Stomach (tissue), 4 donors: Measurements from ENCODE around the gene FLVCR2.

ENCODE experiments used
- POLR2A ChIP-seq, 4 donors: fragments of 450-650 bp; IDR thresholded peaks; one replicate each; pipeline ENCODE4 v1.6.1; 2016; ENCODE audit warnings: antibody characterized with exemption in 4 of 4, control low read depth in 2 of 4, mild to moderate bottlenecking in 1 of 4, moderate library complexity in 1 of 4
- POLR2AphosphoS5 ChIP-seq, 3 donors: sonication (generic); formaldehyde crosslinking; IDR thresholded peaks; one replicate each; pipeline ENCODE4 v1.6.1; 2016; ENCODE audit warnings: antibody characterized with exemption in 3 of 3
- TF ChIP-seq, protein P1 (sequence below), 7 experiments: fragments of 450-650 bp in 4 of 7; fragments of 200-600 bp in 3 of 7; sonication (generic) in 3 of 7; IDR thresholded peaks; one replicate each; pipeline ENCODE4 v1.5.1; 2016 to 2019; ENCODE audit warnings: antibody characterized with exemption in 7 of 7, control low read depth in 2 of 7, mild to moderate bottlenecking in 1 of 7

GRCh38 chr14:75662966-75663365 is 84.5 kb downstream of the FLVCR2 start:
- TF ChIP-seq POLR2A (IDR thresholded peaks at IDR 0.05) (no peak), POLR2AphosphoS5 (IDR thresholded peaks at IDR 0.05) (no peak)
- TF ChIP-seq, protein P1, sequence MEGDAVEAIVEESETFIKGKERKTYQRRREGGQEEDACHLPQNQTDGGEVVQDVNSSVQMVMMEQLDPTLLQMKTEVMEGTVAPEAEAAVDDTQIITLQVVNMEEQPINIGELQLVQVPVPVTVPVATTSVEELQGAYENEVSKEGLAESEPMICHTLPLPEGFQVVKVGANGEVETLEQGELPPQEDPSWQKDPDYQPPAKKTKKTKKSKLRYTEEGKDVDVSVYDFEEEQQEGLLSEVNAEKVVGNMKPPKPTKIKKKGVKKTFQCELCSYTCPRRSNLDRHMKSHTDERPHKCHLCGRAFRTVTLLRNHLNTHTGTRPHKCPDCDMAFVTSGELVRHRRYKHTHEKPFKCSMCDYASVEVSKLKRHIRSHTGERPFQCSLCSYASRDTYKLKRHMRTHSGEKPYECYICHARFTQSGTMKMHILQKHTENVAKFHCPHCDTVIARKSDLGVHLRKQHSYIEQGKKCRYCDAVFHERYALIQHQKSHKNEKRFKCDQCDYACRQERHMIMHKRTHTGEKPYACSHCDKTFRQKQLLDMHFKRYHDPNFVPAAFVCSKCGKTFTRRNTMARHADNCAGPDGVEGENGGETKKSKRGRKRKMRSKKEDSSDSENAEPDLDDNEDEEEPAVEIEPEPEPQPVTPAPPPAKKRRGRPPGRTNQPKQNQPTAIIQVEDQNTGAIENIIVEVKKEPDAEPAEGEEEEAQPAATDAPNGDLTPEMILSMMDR (IDR thresholded peaks at IDR 0.05), result no peak
